CD1c-positive myeloid dendritic cell (primary cell): ENCODE data around the gene TMEM150A.
"Not testable (repeated sequence)": the region's sequence is repeated elsewhere in the genome, so short reads cannot be mapped to it uniquely, and the experiment has no call there.

Source experiments
- DNase-seq: peaks from one replicate; pipeline ENCODE4 v3.0.0-alpha.2; 2016; ENCODE audit errors: extremely low spot score

The TMEM150A gene

DNA sequence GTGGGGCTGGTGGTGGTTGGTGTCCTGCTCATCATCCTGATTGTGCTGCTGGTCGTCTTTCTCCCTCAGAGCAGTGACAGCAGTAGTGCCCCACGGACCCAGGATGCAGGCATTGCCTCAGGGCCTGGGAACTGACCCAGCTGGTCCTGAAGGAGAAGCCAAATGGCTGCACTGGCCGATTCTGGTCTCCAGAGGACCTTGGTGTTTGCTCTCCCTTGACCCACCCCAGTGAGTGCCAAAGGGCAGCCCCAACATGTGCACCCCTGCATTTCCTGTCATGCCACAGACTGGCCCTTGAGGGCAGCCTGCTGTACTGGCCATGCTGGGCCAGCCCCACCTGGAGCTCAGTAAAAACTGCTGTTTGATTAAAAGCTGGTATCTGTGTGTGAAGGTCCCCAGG, 9.5 kb downstream of the TMEM150A start:
- DNase-seq = no peak

DNA sequence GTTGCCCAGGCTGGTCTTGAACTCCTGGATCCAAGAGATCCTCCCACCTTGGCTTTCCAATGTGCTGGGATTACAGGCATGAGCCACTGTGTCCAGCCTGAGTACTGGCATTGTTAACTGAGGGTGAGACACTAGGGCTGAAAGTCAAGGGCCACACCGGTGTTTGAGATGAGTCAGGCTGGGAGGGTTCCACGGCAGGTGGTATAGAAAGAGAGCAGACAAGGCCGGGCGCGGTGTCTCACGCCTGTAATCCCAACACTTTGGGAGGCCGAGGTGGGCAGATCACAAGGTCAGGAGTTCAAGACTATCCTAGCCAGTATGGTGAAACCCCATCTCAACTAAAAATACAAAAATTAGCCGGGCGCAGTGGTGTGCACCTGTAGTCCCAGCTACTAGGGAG, 10.2 kb downstream of the TMEM150A start:
- not testable (repeated sequence) for DNase-seq

- no peak for DNase-seq
These were observed 10.9 kb downstream of the TMEM150A start for GRCh38 chr2:85591563-85591962.

DNA sequence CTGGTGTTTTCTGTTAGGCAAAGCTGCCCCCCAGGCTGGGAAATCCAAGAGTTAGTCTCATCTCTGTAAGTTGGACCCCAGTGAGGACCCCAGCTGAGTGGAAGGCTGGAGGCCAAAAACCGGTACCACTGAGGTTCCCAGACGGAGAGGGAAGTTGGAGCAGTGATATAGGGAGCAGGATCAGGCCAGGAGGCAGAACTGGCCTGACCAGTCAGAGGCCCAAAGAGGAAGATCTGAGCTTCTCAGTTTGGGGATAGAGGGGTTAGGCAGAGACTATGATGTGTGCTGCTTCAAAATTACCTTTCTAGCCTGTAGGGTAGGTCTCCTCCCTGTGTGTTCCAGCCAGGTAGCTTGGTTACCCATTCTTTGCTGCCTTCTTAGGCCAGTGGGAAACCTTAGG, 11.5 kb downstream of the TMEM150A start:
- DNase-seq = peak; percentile 48

GRCh38 chr2:85589982-85590791, 12.3 kb downstream of the TMEM150A start:
- peak; percentile 70 for DNase-seq

DNA sequence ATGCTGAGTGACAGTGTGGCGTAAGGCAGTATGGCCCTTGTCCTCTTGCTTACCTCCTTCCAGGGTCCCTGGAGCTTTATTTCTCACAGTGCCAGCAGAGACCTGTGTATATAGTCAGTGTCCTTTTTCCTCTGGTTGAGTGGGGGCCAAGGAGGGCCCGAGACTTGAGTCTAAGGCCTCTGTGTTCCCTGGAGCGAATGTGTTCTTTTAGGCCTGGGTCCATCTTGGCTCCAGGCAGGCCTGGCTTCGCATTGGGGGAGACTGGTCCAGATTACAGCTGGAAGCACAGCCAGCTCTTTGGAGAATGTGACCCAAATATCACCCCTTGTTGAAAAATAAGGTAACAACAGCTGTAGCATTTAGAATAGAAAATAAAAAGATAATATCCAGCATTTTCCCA, 13.3 kb downstream of the TMEM150A start:
- DNase-seq = no peak

DNA sequence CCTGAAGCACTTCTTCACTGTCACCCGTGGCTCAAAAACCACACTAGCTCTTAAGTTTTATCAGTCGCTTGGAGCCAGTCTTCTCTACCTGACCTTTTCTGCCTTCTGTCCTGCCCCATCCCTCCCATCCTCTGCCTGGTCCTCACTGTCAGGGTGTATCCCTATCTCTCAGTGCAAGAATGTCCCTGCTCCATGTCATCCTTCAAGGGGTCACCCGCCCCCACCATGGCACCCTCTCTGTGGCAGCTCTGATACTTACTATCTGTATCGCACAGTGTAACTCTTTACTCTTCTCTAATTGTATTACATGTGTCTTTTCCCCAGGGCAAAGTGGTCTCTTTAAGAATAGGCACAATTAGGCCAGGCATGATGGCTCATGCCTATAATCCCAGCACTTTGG, 13.9 kb downstream of the TMEM150A start:
- DNase-seq = no peak

DNA sequence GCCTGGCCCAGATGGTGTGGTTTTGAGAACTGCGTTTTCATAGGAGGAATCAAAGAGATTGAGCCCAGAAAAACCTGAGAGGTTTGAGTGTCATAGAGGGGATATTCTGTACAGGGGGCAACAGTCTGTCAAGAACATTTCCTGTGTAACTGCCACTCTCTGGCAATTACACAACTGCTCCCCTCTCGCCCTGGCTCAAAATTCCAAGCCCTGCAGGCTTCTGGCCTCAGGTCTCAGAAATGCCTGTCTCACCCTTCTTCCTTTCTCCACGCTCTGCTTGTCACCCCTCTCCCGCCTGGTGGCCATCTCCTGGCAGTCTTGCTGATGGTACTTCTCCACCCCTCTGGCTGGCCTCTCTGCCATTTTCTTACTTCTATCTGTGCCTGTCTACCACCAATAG, 14.3 kb downstream of the TMEM150A start:
- no peak for DNase-seq

- peak; percentile 19 for DNase-seq
These were observed 16.8 kb downstream of the TMEM150A start for GRCh38 chr2:85585781-85586105.

DNA sequence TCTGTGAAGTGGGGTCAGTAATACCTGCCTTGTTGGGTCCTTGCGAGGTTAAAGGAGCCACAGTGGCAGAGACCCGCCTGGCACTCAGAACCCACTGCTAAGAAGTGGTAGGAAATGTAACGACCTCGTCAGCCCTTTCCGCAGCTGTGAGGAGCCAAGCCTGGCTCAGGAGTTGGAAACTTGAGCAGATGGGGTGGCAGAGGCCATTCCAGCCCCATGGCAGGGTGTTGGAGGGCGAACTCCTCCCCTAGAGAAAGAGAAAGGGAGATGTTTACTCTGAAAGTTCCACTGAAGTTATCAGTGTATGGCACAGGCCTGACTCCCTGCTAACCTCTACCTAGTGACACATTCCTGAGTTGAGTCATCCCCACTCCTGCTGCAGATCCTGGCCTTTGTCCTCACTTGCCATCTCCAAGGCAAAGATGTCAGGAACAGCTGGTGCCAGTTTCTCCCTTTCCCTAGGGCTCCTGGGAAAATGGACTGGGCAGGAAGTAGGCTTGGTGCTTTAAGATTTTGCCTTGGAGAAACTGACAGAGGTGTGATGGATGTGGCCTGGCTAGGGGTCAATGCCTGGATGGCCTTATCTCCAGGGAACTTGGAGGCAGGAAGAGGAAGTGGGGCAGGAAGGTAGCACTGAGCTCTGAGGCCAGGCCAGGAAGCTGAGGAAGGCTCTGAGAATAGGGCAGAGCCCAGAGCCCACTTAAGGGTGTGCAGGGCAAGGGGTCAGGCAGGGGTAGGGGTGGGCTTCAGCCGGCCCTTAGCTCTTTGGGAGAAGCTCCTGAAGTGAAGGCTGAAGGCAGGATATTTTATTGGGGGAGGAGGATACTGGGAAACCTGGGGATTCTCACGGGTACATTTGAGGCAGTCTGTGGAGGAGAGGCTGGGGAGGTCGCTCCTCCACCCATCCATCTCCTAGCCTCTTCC, 17.4 kb downstream of the TMEM150A start:
- DNase-seq = peak; percentile 41

DNA sequence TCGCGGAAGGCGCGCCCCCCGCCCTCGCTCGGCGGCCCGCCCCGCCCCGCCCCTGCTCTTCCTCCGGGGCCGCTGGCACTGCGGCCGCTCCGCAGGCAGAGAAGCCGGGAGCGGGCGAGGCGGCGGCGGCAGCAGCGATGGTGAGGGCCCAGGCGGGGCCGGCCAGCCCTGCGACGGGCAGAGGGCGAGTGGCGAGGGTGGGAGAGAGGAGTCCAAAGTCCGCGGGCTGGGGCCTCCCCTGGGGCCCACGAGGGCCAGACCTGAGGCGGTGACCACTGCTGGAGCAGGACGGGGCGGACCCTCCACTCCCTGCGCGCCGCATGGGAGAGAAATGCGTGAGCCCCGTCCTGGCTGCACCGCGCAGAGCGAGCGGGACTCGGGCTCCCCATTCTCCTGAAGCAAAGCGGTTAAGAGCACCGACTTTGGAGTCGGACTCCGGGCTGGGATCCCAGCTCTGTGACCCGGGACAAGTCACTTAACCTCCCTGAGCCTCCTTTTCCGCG, 18.1 kb downstream of the TMEM150A start, which contains the start of gene VAMP5:
VAMP5 (plus strand) TSS at position 78 of the 503 bp plus-strand sequence; CDS start at position 138, 60 bp downstream.
- peak; percentile 38 for DNase-seq

DNA sequence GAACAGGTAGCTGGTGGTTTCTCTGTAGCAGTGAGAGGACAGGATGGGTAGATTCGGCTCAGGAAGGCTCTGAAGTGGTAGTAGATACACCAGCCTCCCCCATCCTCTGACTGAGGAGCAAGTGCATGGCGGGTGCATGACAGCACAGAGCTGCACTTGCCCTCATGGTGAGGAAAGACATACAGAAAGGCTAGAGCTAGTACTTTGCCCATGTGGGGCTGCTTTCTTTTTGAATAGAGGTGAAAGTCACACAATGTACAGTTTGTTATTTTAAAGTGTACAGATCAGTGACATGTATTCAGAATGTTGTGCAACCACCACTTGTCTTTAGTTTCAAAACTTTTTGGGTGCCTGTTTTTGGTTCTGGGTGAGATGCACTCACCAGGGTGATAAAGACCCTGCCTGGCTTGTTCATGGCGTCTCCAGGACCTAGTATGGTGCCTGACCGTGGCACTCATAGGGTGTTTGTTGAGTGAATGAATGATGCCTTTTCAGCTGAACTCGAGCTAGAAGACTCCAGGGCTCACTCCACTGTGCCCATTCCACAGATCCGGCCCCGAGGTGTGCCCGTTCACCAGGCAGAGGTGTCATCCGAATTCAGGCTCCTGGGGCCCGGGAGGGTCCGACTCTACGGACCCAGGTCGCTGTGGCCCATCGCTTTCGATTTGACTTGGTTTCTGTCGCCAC, 18.7 kb downstream of the TMEM150A start:
- DNase-seq = peak; percentile 17

- DNase-seq = peak; percentile 20
These were observed 20.0 kb downstream of the TMEM150A start for GRCh38 chr2:85582492-85582891.

- DNase-seq = no peak
These were observed 22.3 kb downstream of the TMEM150A start for GRCh38 chr2:85580206-85580605.

DNA sequence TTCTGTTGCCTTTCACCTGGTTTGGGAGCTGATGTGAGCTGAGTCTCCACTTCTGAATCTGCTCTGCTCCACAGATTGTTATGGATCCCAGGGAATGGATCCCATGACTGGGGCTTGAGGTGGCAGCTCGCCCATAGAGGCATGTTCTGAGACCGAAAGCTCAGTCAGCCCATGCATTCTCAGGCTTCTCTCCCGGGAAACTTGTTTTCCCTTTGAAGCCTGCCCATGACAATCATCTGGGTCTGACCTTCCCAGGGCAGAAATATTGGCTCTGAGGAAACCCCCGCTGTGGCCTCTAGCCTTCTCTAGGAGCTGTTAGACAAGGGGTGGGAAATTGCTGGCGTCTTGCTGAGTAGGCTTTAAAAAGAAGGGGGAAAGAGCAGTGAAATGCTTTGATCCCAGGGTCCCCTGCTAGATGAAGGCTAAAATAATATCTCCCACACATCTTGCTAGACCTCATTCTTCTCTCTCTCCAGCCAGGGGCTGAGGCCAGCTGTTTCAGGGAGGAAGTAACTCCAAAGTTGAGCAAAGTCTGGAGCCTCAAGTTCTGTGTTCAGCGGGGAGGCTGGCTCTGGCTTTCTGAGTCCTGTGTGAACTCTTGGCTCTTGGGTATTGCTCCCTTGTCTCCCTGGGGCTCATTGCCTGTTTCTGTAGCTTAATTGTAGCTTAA, 23.1 kb downstream of the TMEM150A start:
- peak; percentile 61 for DNase-seq

DNA sequence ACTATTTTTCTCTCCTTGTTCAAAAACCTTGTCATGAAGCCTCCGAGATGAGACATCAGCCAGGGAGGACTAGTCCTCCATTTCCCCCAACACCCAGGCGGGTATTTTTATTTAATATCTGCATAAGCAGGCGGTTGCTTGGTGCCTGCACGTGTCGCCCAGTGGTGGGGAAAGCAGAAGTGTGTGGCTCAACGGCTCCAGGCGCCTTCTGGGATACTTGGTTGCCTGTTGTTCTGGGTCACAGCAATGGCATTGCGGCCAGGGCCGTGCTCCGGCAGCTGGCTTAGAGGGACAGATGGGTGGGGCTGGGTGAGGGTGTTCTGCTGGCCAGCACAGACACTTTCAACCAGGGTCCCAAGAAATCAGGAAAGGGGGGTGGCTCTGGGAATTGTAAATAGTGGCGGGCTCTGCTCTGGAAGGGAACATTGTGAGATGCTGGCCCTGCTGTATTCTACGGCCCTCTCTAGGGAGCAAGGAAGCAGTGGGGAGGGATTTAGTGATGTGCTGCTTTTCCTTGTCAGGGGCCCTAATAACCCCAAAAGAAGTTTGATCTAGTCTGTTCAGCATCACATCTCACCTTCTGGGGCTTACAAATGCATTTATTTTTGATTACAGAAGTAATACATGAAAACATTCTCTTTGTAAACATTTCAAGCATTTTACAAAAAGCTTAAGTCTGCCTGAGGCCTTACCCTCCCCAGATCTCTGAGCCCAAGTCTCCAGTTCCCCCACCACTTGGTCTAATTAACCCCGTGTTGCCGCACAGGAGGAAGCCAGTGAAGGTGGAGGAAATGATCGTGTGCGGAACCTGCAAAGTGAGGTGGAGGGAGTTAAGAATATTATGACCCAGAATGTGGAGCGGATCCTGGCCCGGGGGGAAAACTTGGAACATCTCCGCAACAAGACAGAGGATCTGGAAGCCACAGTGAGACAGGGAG, 24.0 kb downstream of the TMEM150A start:
- DNase-seq = peak; percentile 77

- DNase-seq = peak; percentile 70
These were observed 24.9 kb downstream of the TMEM150A start, which contains the start of gene VAMP8 for GRCh38 chr2:85577386-85578242. TSS of gene VAMP8 (plus strand) at chr2:85577586. CDS start at chr2:85577647, 61 bp downstream.

GRCh38 chr2:85577063-85577385, 25.5 kb downstream of the TMEM150A start:
- DNase-seq = no peak

GRCh38 chr2:85575739-85576138, 26.8 kb downstream of the TMEM150A start:
- no peak for DNase-seq
